Amygdala (tissue), 56 donors: ENCODE measurements around the gene TAF1C.

ENCODE experiments used
- DNase-seq, 56 donors: peaks; one replicate each; lab custom pipeline; 2025; lab: John Stamatoyannopoulos, UW

Gene TAF1C

GRCh38 chr16:84136331-84137125 is 50.3 kb downstream of the TAF1C start:
- no peak for DNase-seq

- no peak for DNase-seq
Observed at GRCh38 chr16:84132527-84133285, 54.2 kb downstream of the TAF1C start.

- no peak for DNase-seq
Observed at GRCh38 chr16:84131117-84131516, 55.7 kb downstream of the TAF1C start.
